HepG2 (cell line): ENCODE results near the gene PGRMC2. TPM values are rescaled to one million over a fixed set of nuclear protein-coding genes. Genes with fewer than 3 reads are reported as not detected.

ENCODE experiments used
- ATAC-seq: fragments of 200-7000 bp; cut with Tn5 transposase; 3 replicates; pipeline ENCODE4 v1.9.1; 2020; ENCODE audit warnings: mild to moderate bottlenecking, moderate library complexity
- BruUV-seq: library from RNA; stranded (reverse); fragments of 400-500 nt; replicated peaks from 2 replicates; lab custom pipeline; 2021; lab: Mats Ljungman, UMichigan
- CTCF ChIA-PET: fragments of 300-600 bp; formaldehyde crosslinking; extraction: SDS; loops from one replicate; lab custom pipeline; 2021; ENCODE audit warnings: low total read pairs, inconsistent platforms, low intra/inter-chr PET ratio; lab: Yijun Ruan, JAX
- POLR2A ChIA-PET: fragments of 350-600 bp; sonication (Branson Sonifier 250); formaldehyde crosslinking; loops from one replicate; lab custom pipeline; 2020; ENCODE audit warnings: antibody characterized with exemption, inconsistent platforms; lab: Yijun Ruan, JAX
- DNase-seq: peaks from one replicate; pipeline ENCODE4 v3.0.0-alpha.2; 2015; ENCODE audit warnings: low spot score
- FAIRE-seq: peaks from 3 replicates; lab custom pipeline; 2011; peaks lifted over from hg19 to GRCh38; lab: Jason Lieb, UNC
- H2AFZ ChIP-seq: one replicate; pipeline ENCODE4 v1.6.1; 2011; ENCODE audit warnings: low read length, inconsistent platforms
- H3K27ac ChIP-seq: fragments of 300-600 bp; 3 replicates; pipeline ENCODE4 v1.8.0; 2011; ENCODE audit warnings: mixed run types, mild to moderate bottlenecking, mixed read lengths, low read length, inconsistent platforms; ENCODE audit not compliant: insufficient read depth; ENCODE audit errors: extremely low read length
- H3K27me3 ChIP-seq, 2 experiments: fragments of 200-600 bp in 1 of 2; 2 replicates in 1 of 2; 3 replicates in 1 of 2; pipeline versions ENCODE4 v1.6.0 to v1.8.0; 2011; ENCODE audit warnings: low read length in 2 of 2, mild to moderate bottlenecking in 2 of 2, moderate library complexity in 2 of 2, inconsistent platforms in 1 of 2; ENCODE audit not compliant: insufficient read depth in 2 of 2, control insufficient read depth in 1 of 2
- H3K36me3 ChIP-seq, 2 experiments: fragments of 200-600 bp in 1 of 2; replicated peaks in 1 of 2; 2 replicates in 1 of 2; 3 replicates in 1 of 2; pipeline versions ENCODE4 v1.5.1 to v1.8.0; 2011; ENCODE audit warnings: low read length in 2 of 2, inconsistent platforms in 1 of 2; ENCODE audit not compliant: insufficient read depth in 2 of 2, control insufficient read depth in 1 of 2
- H3K4me1 ChIP-seq: 2 replicates; pipeline ENCODE4 v1.5.1; 2012; ENCODE audit warnings: low read length, inconsistent platforms; ENCODE audit not compliant: insufficient read depth
- H3K4me2 ChIP-seq: 2 replicates; pipeline ENCODE4 v1.6.0; 2011; ENCODE audit warnings: low read depth, low read length, inconsistent platforms
- H3K4me3 ChIP-seq, 3 experiments: fragments of 200-600 bp in 1 of 3; sonication (generic), shearing (Covaris generic) in 1 of 3; replicated peaks in 1 of 3; 2 replicates each; pipeline ENCODE4 v1.5.1; 2011 to 2016; ENCODE audit warnings: low read length in 3 of 3, inconsistent platforms in 2 of 3, low read depth in 2 of 3, mild to moderate bottlenecking in 2 of 3, control low read depth in 1 of 3, mixed read lengths in 1 of 3; ENCODE audit not compliant: insufficient read depth in 1 of 3
- H3K79me2 ChIP-seq: one replicate; pipeline ENCODE4 v1.6.1; 2011; ENCODE audit warnings: low read length, inconsistent platforms; ENCODE audit not compliant: insufficient read depth
- H3K9ac ChIP-seq: 2 replicates; pipeline ENCODE4 v1.6.0; 2011; ENCODE audit warnings: mild to moderate bottlenecking, low read depth, low read length, inconsistent platforms; ENCODE audit not compliant: insufficient read depth
- H3K9me3 ChIP-seq: 2 replicates; pipeline ENCODE4 v1.5.1; 2012; ENCODE audit warnings: mild to moderate bottlenecking, low read length
- H4K20me1 ChIP-seq: 2 replicates; pipeline ENCODE4 v1.6.0; 2011; ENCODE audit warnings: inconsistent platforms, mild to moderate bottlenecking, low read length, moderate library complexity; ENCODE audit not compliant: insufficient read depth
- ARID4A ChIP-seq: sonication (generic); formaldehyde crosslinking; IDR thresholded peaks from 2 replicates; pipeline ENCODE4 v1.5.0; 2020; ENCODE audit warnings: mild to moderate bottlenecking, missing genetic modification reagents, borderline replicate concordance
- MAFF ChIP-seq: IDR thresholded peaks from 2 replicates; pipeline ENCODE4 v1.6.1; 2011; ENCODE audit warnings: low read depth, low read length, improper control_type of control experiment
- MAFK ChIP-seq, 2 experiments: IDR thresholded peaks in 1 of 2; conservative IDR thresholded peaks in 1 of 2; 2 replicates each; pipeline ENCODE4 v1.6.1; 2011; ENCODE audit warnings: improper control_type of control experiment in 2 of 2, low read length in 2 of 2
- MTERF4 ChIP-seq: sonication (generic); formaldehyde crosslinking; IDR thresholded peaks from 2 replicates; pipeline ENCODE4 v1.8.0; 2023; ENCODE audit warnings: mild to moderate bottlenecking, missing genetic modification reagents
- NR3C1 ChIP-seq: sonication (generic); formaldehyde crosslinking; IDR thresholded peaks from 2 replicates; pipeline ENCODE4 v1.4.0; 2020; ENCODE audit warnings: missing genetic modification reagents
- SMARCE1 ChIP-seq: fragments of 450-650 bp; IDR thresholded peaks from 2 replicates; pipeline ENCODE4 v1.6.1; 2017; ENCODE audit warnings: borderline replicate concordance
- U2AF2 ChIP-seq: fragments of 200-400 bp; formaldehyde crosslinking; IDR thresholded peaks from 2 replicates; pipeline ENCODE4 v1.6.1; 2017; ENCODE audit warnings: low read depth, mild to moderate bottlenecking, low read length
- ZFP37 ChIP-seq: sonication (generic); formaldehyde crosslinking; IDR thresholded peaks from 2 replicates; pipeline ENCODE4 v1.4.0; 2020; ENCODE audit warnings: missing genetic modification reagents, borderline replicate concordance
- ZHX1 ChIP-seq: sonication (generic); formaldehyde crosslinking; IDR thresholded peaks from 2 replicates; pipeline ENCODE4 v1.8.1; 2022; ENCODE audit warnings: low read depth, mild to moderate bottlenecking, missing genetic modification reagents
- ZNF256 ChIP-seq: sonication (generic); formaldehyde crosslinking; conservative IDR thresholded peaks from 2 replicates; pipeline ENCODE4 v1.4.0; 2020; ENCODE audit warnings: missing genetic modification reagents
- ZNF879 ChIP-seq: sonication (generic); formaldehyde crosslinking; IDR thresholded peaks from 2 replicates; pipeline ENCODE4 v1.8.1; 2023; ENCODE audit warnings: missing genetic modification reagents
- ZSCAN29 ChIP-seq: sonication (generic); formaldehyde crosslinking; conservative IDR thresholded peaks from 2 replicates; pipeline ENCODE4 v1.4.0; 2020; ENCODE audit warnings: mild to moderate bottlenecking, missing genetic modification reagents
- WGBS: methylation state at CpG from one replicate; pipeline ENCODE4 v1.1.6; 2017; ENCODE audit warnings: low lambda C conversion rate; 5-methylcytosine and 5-hydroxymethylcytosine counted together
- in situ Hi-C: cut with HindIII; loops from 2 replicates; pipeline ENCODE4 v1.10.0; 2017; ENCODE audit warnings: low pct_unique_long_range_greater_than_20kb; ENCODE audit not compliant: extremely low pct_ligation_motif_present
- intact Hi-C: fragments of 100-400 bp; cut with micrococcal nuclease; formaldehyde crosslinking; loops from one replicate; pipeline ENCODE4 v1.10.0; 2022; ENCODE audit not compliant: unreplicated experiment
- polyA plus RNA-seq, 8 experiments: library from polyadenylated mRNA; depleted of rRNA in 3 of 8; stranded (reverse) in 7 of 8; unstranded in 1 of 8; fragments of >200 nt; fragmentation: Illumina TruSeq in 4 of 8; extraction: Trizol in 4 of 8; gene quantifications; 2 replicates each; pipeline versions ENCODE4 v1.2.1 to v1.2.3, GENCODE V29; 2011 to 2016; ENCODE audit warnings: low read depth in 4 of 8, missing spikeins in 1 of 8, mixed read lengths in 1 of 8; ENCODE audit not compliant: insufficient read depth in 1 of 8
- total RNA-seq, 5 experiments: library from RNA; depleted of rRNA; stranded (reverse); fragments of >200 nt; fragmentation: Illumina TruSeq; extraction: Trizol; gene quantifications; 2 replicates each; pipeline ENCODE4 v1.2.3, GENCODE V29; 2016; ENCODE audit warnings: low read depth in 1 of 5

Gene PGRMC2
- total and polyA plus RNA-seq, 2 of the 13 experiments (the other 11 are each of a cell fraction or from before 2014, with no cell fraction given): 16.0 to 19.8 TPM

- ATAC-seq: no peak
- intact Hi-C loops (no loop called here), in situ Hi-C loops (no loop called here)
- H3K36me3 ChIP-seq: no peaks in the 10 kb centered on the region
- no peaks in the 10 kb centered on the region for H3K4me1 ChIP-seq
- TF ChIP-seq NR3C1 (CRISPR knock-in tag) (no peak), U2AF2 (no peak), MAFK (conservative IDR thresholded peaks at IDR 0.05 in 1 of 2, IDR thresholded peaks at IDR 0.05 in 1 of 2; ENCODE audit: low read length in 2 of 2) (peak; percentile 60 to 88), SMARCE1 (no peak), MAFF (peak; percentile 80)
- no peaks in the 10 kb centered on the region for H3K27me3 ChIP-seq
- no peak for DNase-seq
- H3K9me3 ChIP-seq: no peaks in the 10 kb centered on the region
- WGBS: 43% methylated on average over 3 of the region's 3 CpGs
- ChIA-PET CTCF (no interaction called here), POLR2A (no interaction called here)
- no peaks in the 10 kb centered on the region for H4K20me1 ChIP-seq
- no peak overlapping the region for H3K4me2 ChIP-seq
- no peaks in the 10 kb centered on the region for H3K79me2 ChIP-seq
- no peak overlapping the region for H2AFZ ChIP-seq
- no peak overlapping the region for H3K4me3 ChIP-seq
- H3K9ac ChIP-seq: no peak overlapping the region
- no peak for FAIRE-seq
- BruUV-seq: no TSS peak
- no peak overlapping the region for H3K27ac ChIP-seq
These were observed 52.8 kb downstream of the PGRMC2 start for GRCh38 chr4:128234836-128235235.

- DNase-seq: no peak
- FAIRE-seq: no peak
- no peak overlapping the region for H3K4me2 ChIP-seq
- in situ Hi-C loops (no loop called here), intact Hi-C loops (no loop called here)
- no peaks in the 10 kb centered on the region for H3K4me1 ChIP-seq
- H4K20me1 ChIP-seq: no peaks in the 10 kb centered on the region
- ATAC-seq: no peak
- ChIA-PET POLR2A (no interaction called here), CTCF (no interaction called here)
- no TSS peak for BruUV-seq
- no peaks in the 10 kb centered on the region for H3K79me2 ChIP-seq
- no peak overlapping the region for H3K9ac ChIP-seq
- no peaks in the 10 kb centered on the region for H3K36me3 ChIP-seq
- H3K9me3 ChIP-seq: no peaks in the 10 kb centered on the region
- no peak overlapping the region for H3K4me3 ChIP-seq
- no peak overlapping the region for H3K27ac ChIP-seq
- 40% methylated on average over 3 of the region's 3 CpGs for WGBS
- no peaks in the 10 kb centered on the region for H3K27me3 ChIP-seq
- no peak overlapping the region for H2AFZ ChIP-seq
- TF ChIP-seq MTERF4 (no peak), ZSCAN29 (CRISPR knock-in tag) (no peak), ZHX1 (no peak), ZFP37 (CRISPR knock-in tag) (no peak), ARID4A (CRISPR knock-in tag) (no peak), ZNF256 (CRISPR knock-in tag) (no peak), ZNF879 (no peak)
These were observed 54.9 kb downstream of the PGRMC2 start for GRCh38 chr4:128232719-128233118.
